ENCODE data around the gene HEXA.
"Not testable (repeated sequence)": the region's sequence is repeated elsewhere in the genome, so short reads cannot be mapped to it uniquely, and the experiment has no call there.

HEXA gene

GRCh38 chr15:72397796-72398588 lies 22.2 kb upstream of the HEXA start, which contains the start of gene TMEM202:
Gene TMEM202, plus strand, starts transcription at chr15:72398305. Its CDS starts 22 bp downstream, at chr15:72398327.
- no peak for TF ChIP-seq CTCF (IDR thresholded peaks at IDR 0.05; ENCODE audit: borderline replicate concordance, control extremely low read depth, extremely low read depth, insufficient read depth, missing control alignments)
- in situ Hi-C loops (cut with MboI; ENCODE audit: low sequenced_read_pairs, unreplicated experiment) = no loop called here
- no peak for DNase-seq (ENCODE audit: low spot score)

- in situ Hi-C loops (cut with MboI; ENCODE audit: low sequenced_read_pairs, unreplicated experiment); DNase-seq (ENCODE audit: low spot score): not testable (repeated sequence)
These were observed 20.5 kb upstream of the HEXA start for GRCh38 chr15:72396331-72396730.

GRCh38 chr15:72389231-72389630 lies 13.4 kb upstream of the HEXA start:
- DNase-seq (ENCODE audit: low spot score) = no peak
- in situ Hi-C loops (cut with MboI; ENCODE audit: low sequenced_read_pairs, unreplicated experiment) = no loop called here
- no peak for TF ChIP-seq CTCF (IDR thresholded peaks at IDR 0.05; ENCODE audit: borderline replicate concordance, control extremely low read depth, extremely low read depth, insufficient read depth, missing control alignments)

- no peak for DNase-seq (ENCODE audit: low spot score)
- in situ Hi-C loops (cut with MboI; ENCODE audit: low sequenced_read_pairs, unreplicated experiment) = no loop called here
- no peak for TF ChIP-seq CTCF (IDR thresholded peaks at IDR 0.05; ENCODE audit: borderline replicate concordance, control extremely low read depth, extremely low read depth, insufficient read depth, missing control alignments)
These were observed 11.9 kb upstream of the HEXA start for GRCh38 chr15:72387741-72388140.

GRCh38 chr15:72382146-72382545 lies 6.3 kb upstream of the HEXA start:
- no peak for TF ChIP-seq CTCF (IDR thresholded peaks at IDR 0.05; ENCODE audit: borderline replicate concordance, control extremely low read depth, extremely low read depth, insufficient read depth, missing control alignments)
- DNase-seq (ENCODE audit: low spot score) = no peak
- in situ Hi-C loops (cut with MboI; ENCODE audit: low sequenced_read_pairs, unreplicated experiment) = no loop called here

- no peak for DNase-seq (ENCODE audit: low spot score)
- no peak for TF ChIP-seq CTCF (IDR thresholded peaks at IDR 0.05; ENCODE audit: borderline replicate concordance, control extremely low read depth, extremely low read depth, insufficient read depth, missing control alignments)
- in situ Hi-C loops (cut with MboI; ENCODE audit: low sequenced_read_pairs, unreplicated experiment) = no loop called here
These were observed 4.9 kb upstream of the HEXA start for GRCh38 chr15:72380743-72381142.

- no peak for DNase-seq (ENCODE audit: low spot score)
- in situ Hi-C loops (cut with MboI; ENCODE audit: low sequenced_read_pairs, unreplicated experiment) = no loop called here
- no peak for TF ChIP-seq CTCF (IDR thresholded peaks at IDR 0.05; ENCODE audit: borderline replicate concordance, control extremely low read depth, extremely low read depth, insufficient read depth, missing control alignments)
These were observed 4.1 kb upstream of the HEXA start for GRCh38 chr15:72379856-72380430.

GRCh38 chr15:72379106-72379505 lies 3.3 kb upstream of the HEXA start:
- in situ Hi-C loops (cut with MboI; ENCODE audit: low sequenced_read_pairs, unreplicated experiment) = not testable (repeated sequence)

More at GRCh38 chr15:72379106-72379505, 3.3 kb upstream of the HEXA start:
- not testable (repeated sequence) for DNase-seq (ENCODE audit: low spot score)

Measured in GM13976 (cell line).